ENCODE results near the gene C15orf39.

DNA sequence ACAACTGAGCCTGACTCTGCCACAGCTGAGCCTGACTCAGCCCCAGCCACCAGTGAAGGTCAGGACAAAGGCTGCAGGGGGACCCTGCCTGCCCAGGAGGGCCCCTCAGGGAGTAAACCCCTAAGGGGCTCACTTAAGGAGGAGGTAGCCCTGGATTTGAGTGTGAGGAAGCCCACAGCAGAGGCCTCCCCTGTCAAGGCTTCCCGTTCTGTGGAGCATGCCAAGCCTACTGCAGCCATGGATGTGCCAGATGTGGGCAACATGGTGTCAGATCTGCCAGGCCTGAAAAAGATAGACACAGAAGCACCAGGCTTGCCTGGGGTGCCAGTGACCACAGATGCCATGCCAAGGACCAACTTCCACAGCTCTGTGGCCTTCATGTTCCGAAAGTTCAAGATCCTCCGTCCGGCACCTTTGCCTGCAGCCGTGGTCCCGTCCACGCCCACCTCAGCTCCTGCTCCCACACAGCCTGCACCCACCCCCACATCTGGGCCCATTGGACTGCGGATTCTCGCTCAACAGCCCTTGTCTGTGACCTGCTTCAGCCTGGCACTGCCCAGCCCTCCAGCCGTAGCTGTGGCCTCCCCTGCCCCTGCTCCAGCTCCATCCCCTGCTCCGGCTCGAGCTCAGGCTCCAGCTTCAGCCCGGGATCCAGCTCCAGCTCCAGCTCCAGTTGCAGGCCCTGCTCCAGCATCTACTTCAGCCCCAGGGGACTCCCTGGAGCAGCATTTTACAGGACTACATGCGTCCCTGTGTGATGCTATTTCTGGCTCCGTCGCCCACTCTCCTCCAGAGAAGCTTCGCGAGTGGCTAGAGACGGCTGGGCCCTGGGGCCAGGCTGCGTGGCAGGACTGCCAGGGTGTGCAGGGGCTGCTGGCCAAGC lies 6.2 kb downstream of the C15orf39 start:
- TF ChIP-seq EZH2 (IDR thresholded peaks at IDR 0.05; ENCODE audit: borderline replicate concordance, insufficient read depth, low read length, poor library complexity, severe bottlenecking) (no peak), CTCF (IDR thresholded peaks at IDR 0.05; ENCODE audit: poor library complexity, severe bottlenecking) (no peak), EP300 (conservative IDR thresholded peaks at IDR 0.05; ENCODE audit: poor library complexity, severe bottlenecking) (no peak), POLR2AphosphoS5 (IDR thresholded peaks at IDR 0.05) (no peak), TAF1 (IDR thresholded peaks at IDR 0.05; ENCODE audit: low read depth) (no peak), SMC3 (conservative IDR thresholded peaks at IDR 0.05; ENCODE audit: poor library complexity) (no peak)

Measured in neural cell (in vitro differentiated cells).